Stimulated activated naive CD8-positive, alpha-beta T cell treated with anti-CD3 and anti-CD28 coated beads, Interleukin-15, Interleukin-2, amounts not matched to agents 100 ng/mL and 50 ng/mL, for 24 hours (primary cell): Measurements from ENCODE around the gene HSP90AA1.

Source experiments
- H3K27ac Mint-ChIP-seq: one replicate; pipeline ENCODE4 v1.8.0; 2021; ENCODE audit warnings: mild to moderate bottlenecking, mixed read lengths
- H3K27me3 Mint-ChIP-seq: one replicate; pipeline ENCODE4 v1.8.0; 2021; ENCODE audit warnings: mixed read lengths
- H3K36me3 Mint-ChIP-seq: one replicate; pipeline ENCODE4 v1.8.0; 2021; ENCODE audit warnings: low read depth, mixed read lengths
- H3K4me1 Mint-ChIP-seq: one replicate; pipeline ENCODE4 v1.8.0; 2021; ENCODE audit warnings: low read depth, mixed read lengths
- H3K4me3 Mint-ChIP-seq: one replicate; pipeline ENCODE4 v1.8.0; 2021; ENCODE audit warnings: mild to moderate bottlenecking, mixed read lengths
- H3K9me3 Mint-ChIP-seq: one replicate; pipeline ENCODE4 v1.8.0; 2021; ENCODE audit warnings: mixed read lengths

HSP90AA1 gene

DNA sequence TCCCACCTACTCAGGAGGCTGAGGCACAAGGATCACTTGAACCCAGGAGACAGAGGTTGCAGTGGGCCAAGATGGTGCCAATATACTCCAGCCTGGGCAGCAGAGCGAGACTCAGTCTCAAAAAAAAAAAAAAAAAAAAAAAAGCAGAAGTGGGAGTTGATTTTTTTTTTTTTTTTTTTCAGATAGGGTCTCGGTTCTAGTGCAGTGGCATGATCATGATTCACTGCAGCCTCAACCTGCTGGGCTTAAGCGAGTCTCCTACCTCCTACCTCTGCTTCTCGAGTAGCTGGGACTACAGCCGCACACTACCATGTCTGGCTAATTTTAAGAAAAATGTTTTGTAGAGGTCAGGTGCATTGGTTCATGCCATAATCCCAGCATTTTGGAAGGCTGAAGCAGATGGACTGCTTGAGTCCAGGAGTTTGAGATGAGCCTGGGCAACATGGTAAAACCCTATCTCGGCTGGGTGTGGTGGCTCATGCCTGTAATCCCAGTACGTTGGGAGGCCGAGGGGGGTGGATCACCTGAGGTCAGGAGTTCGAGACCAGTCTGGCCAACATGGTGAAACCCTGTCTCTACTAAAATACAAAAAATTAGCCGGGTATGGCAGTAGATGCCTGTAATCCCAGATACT lies 16.3 kb upstream of the HSP90AA1 start:
- Mint-ChIP-seq H3K36me3 (no peaks in the 10 kb centered on the region), H3K27ac (no peak overlapping the region), H3K4me1 (no peaks in the 10 kb centered on the region), H3K9me3 (no peaks in the 10 kb centered on the region), H3K4me3 (no peak overlapping the region), H3K27me3 (no peaks in the 10 kb centered on the region)

- H3K27ac Mint-ChIP-seq: no peak overlapping the region
- no peaks in the 10 kb centered on the region for H3K36me3 Mint-ChIP-seq
- no peaks in the 10 kb centered on the region for H3K27me3 Mint-ChIP-seq
- H3K4me3 Mint-ChIP-seq: no peak overlapping the region
- no peaks in the 10 kb centered on the region for H3K9me3 Mint-ChIP-seq
- peaks cover 24% of the 10 kb centered on the region for H3K4me1 Mint-ChIP-seq
Measured at GRCh38 chr14:102097441-102098135, 10.7 kb upstream of the HSP90AA1 start.

- no peak overlapping the region for H3K4me3 Mint-ChIP-seq
- H3K9me3 Mint-ChIP-seq: no peaks in the 10 kb centered on the region
- peaks cover 24% of the 10 kb centered on the region for H3K4me1 Mint-ChIP-seq
- no peaks in the 10 kb centered on the region for H3K36me3 Mint-ChIP-seq
- peak overlapping the region; percentile 19 for H3K27ac Mint-ChIP-seq
- H3K27me3 Mint-ChIP-seq: no peaks in the 10 kb centered on the region
Measured at GRCh38 chr14:102096569-102097188, 9.8 kb upstream of the HSP90AA1 start.

GRCh38 chr14:102095871-102096568 lies 9.2 kb upstream of the HSP90AA1 start:
- Mint-ChIP-seq H3K36me3 (no peaks in the 10 kb centered on the region), H3K27me3 (no peaks in the 10 kb centered on the region), H3K27ac (peak overlapping the region; percentile 19), H3K9me3 (no peaks in the 10 kb centered on the region), H3K4me1 (peaks cover 24% of the 10 kb centered on the region), H3K4me3 (no peak overlapping the region)

GRCh38 chr14:102095231-102095870 lies 8.5 kb upstream of the HSP90AA1 start:
- Mint-ChIP-seq H3K4me1 (peaks cover 24% of the 10 kb centered on the region), H3K27me3 (no peaks in the 10 kb centered on the region), H3K27ac (peak overlapping the region; percentile 57)

DNA sequence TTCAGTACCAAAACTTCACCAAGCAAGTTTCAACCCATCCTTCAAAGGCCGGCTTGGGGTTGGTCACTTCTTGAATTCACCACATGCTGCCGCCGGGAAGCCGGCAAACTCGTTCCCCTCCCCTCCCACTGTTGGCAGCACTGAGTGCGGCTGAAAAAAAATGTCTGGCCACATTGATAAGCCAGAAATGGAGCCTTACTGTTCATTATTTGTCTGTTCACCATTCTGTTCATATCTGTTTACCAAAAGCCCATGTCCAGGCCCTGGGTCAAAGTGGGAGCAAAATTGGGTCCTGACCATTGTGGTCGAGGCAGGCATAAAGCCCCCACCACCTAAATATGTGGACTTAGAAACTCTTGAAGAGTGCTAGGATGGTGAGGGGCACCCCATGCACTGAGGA lies 7.3 kb upstream of the HSP90AA1 start:
- Mint-ChIP-seq H3K9me3 (no peaks in the 10 kb centered on the region), H3K36me3 (no peaks in the 10 kb centered on the region), H3K4me3 (no peak overlapping the region), H3K27me3 (no peaks in the 10 kb centered on the region), H3K4me1 (peaks cover 37% of the 10 kb centered on the region), H3K27ac (no peak overlapping the region)

More at GRCh38 chr14:102095231-102095870, 8.5 kb upstream of the HSP90AA1 start:
- H3K9me3 Mint-ChIP-seq: no peaks in the 10 kb centered on the region
- no peaks in the 10 kb centered on the region for H3K36me3 Mint-ChIP-seq
- H3K4me3 Mint-ChIP-seq: no peak overlapping the region

GRCh38 chr14:102092806-102093205 lies 6.0 kb upstream of the HSP90AA1 start:
- Mint-ChIP-seq H3K27me3 (no peaks in the 10 kb centered on the region), H3K36me3 (no peaks in the 10 kb centered on the region), H3K9me3 (no peaks in the 10 kb centered on the region), H3K4me3 (no peak overlapping the region), H3K4me1 (peaks cover 47% of the 10 kb centered on the region), H3K27ac (no peak overlapping the region)

DNA sequence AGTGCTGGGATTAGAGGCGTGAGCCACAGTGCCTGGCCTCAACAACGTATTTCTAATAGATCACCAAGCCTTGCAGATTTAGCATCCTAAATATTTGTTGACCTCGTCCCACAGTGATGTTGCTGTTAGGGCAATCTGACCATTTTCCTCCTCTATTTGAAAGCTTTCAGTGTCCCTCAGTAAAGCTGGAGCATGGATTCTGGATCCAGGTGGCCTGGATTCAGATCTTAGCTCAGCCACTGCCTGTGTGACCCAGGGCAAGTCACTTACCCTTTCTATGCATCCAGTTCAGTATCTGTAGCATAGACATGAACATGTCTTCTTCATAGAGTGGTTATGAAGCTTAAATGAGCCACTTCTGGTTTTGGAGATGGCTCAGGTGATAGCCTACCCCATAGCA lies 3.9 kb upstream of the HSP90AA1 start:
- Mint-ChIP-seq H3K4me3 (no peak overlapping the region), H3K27me3 (no peaks in the 10 kb centered on the region), H3K4me1 (peaks cover 42% of the 10 kb centered on the region), H3K36me3 (peaks cover 7% of the 10 kb centered on the region), H3K27ac (no peak overlapping the region), H3K9me3 (no peaks in the 10 kb centered on the region)

GRCh38 chr14:102089621-102090343 lies 2.9 kb upstream of the HSP90AA1 start:
- peak overlapping the region; percentile 70 for H3K4me3 Mint-ChIP-seq
- H3K27ac Mint-ChIP-seq: peak overlapping the region; percentile 98
- no peaks in the 10 kb centered on the region for H3K27me3 Mint-ChIP-seq
- H3K4me1 Mint-ChIP-seq: peaks cover 42% of the 10 kb centered on the region
- H3K36me3 Mint-ChIP-seq: peaks cover 16% of the 10 kb centered on the region
- no peaks in the 10 kb centered on the region for H3K9me3 Mint-ChIP-seq

DNA sequence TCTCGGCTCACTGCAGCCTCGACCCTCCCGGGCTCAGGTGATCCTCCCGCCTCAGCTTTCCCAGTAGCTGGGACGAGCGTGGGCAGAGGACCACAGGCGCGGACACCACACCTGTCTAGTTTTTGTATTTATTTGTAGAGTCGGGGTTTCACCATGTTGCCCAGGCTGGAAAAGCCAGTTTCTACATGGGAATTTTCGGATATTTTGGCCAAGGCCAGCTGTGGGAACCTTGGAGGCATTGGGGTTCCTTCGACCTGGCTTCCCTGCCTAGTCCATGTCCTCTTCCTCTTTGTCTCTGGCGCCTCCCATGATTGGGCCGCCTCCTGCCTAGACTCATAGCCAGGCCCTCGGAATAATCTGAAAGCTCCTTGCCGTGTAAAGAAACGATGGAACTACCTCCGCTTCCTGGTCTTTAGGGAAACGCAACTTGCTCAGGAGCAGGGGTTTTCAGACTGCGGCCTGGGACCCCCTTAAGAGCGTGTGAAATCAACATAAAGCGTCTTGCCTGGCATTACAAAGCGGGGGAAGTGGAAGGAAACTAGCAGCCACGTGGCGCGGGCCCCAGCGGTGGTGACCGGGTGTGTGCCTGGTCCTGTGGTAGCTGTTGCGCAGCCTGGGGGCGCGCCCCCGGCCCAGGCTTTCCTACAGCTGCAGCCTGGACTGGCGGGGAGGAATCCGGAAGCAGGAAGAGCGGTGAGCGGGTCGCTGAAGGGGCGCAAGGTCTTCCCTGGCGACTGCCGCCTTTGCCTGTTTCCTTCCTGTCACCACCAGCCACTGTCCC lies 1.4 kb upstream of the HSP90AA1 start:
- H3K36me3 Mint-ChIP-seq: peaks cover 32% of the 10 kb centered on the region
- H3K27ac Mint-ChIP-seq: peak overlapping the region; percentile 98

DNA sequence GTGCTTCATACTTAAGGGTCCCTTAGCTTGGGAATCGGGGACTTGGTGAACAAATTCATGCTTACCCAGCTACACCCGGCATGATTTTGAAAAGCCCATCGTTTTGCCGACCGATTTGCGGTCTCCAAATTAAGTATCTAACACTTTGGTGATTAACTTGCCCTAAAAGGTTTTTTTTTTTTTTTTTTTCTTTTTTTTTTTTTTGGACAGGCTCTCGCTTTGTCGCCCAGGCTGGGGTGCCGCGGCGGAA lies 843 bp upstream of the HSP90AA1 start:
- Mint-ChIP-seq H3K27ac (peak overlapping the region; percentile 98), H3K27me3 (no peaks in the 10 kb centered on the region), H3K36me3 (peaks cover 37% of the 10 kb centered on the region), H3K4me3 (peak overlapping the region; percentile 92), H3K9me3 (no peaks in the 10 kb centered on the region), H3K4me1 (peaks cover 59% of the 10 kb centered on the region)

More for the DNA sequence above, 1.4 kb upstream of the HSP90AA1 start:
- peaks cover 54% of the 10 kb centered on the region for H3K4me1 Mint-ChIP-seq
- H3K4me3 Mint-ChIP-seq: peak overlapping the region; percentile 92
- H3K27me3 Mint-ChIP-seq: no peaks in the 10 kb centered on the region
- H3K9me3 Mint-ChIP-seq: no peaks in the 10 kb centered on the region

GRCh38 chr14:102086709-102086971 lies 204 bp downstream of the HSP90AA1 start:
- Mint-ChIP-seq H3K9me3 (no peaks in the 10 kb centered on the region), H3K4me3 (peak overlapping the region; percentile 80), H3K27ac (peak overlapping the region; percentile 91), H3K27me3 (no peaks in the 10 kb centered on the region), H3K4me1 (peaks cover 70% of the 10 kb centered on the region), H3K36me3 (peaks cover 48% of the 10 kb centered on the region)

GRCh38 chr14:102085948-102086708 lies 716 bp downstream of the HSP90AA1 start:
- Mint-ChIP-seq H3K9me3 (no peaks in the 10 kb centered on the region), H3K27ac (peak overlapping the region; percentile 85), H3K4me1 (peaks cover 75% of the 10 kb centered on the region), H3K27me3 (no peaks in the 10 kb centered on the region), H3K36me3 (peaks cover 53% of the 10 kb centered on the region), H3K4me3 (peak overlapping the region; percentile 90)
